DND-41 (cell line): ENCODE data around the gene CACNA1I.

Experiments used
- ATAC-seq: fragments of 200-7000 bp; cut with Tn5 transposase; 3 replicates; pipeline ENCODE4 v1.9.1; 2021; ENCODE audit warnings: low read depth; ENCODE audit not compliant: insufficient read depth
- DNase-seq: peaks from one replicate; pipeline ENCODE4 v3.0.0-alpha.2; 2020
- H2AFZ ChIP-seq: 2 replicates; pipeline ENCODE4 v1.6.0; 2012; ENCODE audit warnings: low read depth, low read length
- H3K27ac ChIP-seq: 2 replicates; pipeline ENCODE4 v1.5.1; 2012; ENCODE audit warnings: low read length, inconsistent platforms
- H3K27me3 ChIP-seq: fragments of 200-600 bp; sonication (generic); 2 replicates; pipeline ENCODE4 v1.6.0; 2012; ENCODE audit warnings: low read length, mild to moderate bottlenecking, inconsistent platforms; ENCODE audit not compliant: insufficient read depth, poor library complexity
- H3K36me3 ChIP-seq: 2 replicates; pipeline ENCODE4 v1.5.1; 2012; ENCODE audit warnings: low read length, inconsistent platforms; ENCODE audit not compliant: insufficient read depth
- H3K4me1 ChIP-seq: 2 replicates; pipeline ENCODE4 v1.5.1; 2012; ENCODE audit warnings: mild to moderate bottlenecking, low read length; ENCODE audit not compliant: insufficient read depth
- H3K4me2 ChIP-seq: 2 replicates; pipeline ENCODE4 v1.6.0; 2012; ENCODE audit warnings: mild to moderate bottlenecking, moderate library complexity, low read length, inconsistent platforms; ENCODE audit not compliant: insufficient read depth
- H3K4me3 ChIP-seq, 2 experiments: fragments of 200-600 bp in 1 of 2; shearing (Covaris generic) in 1 of 2; 2 replicates each; pipeline ENCODE4 v1.5.1; 2012 to 2016; ENCODE audit warnings: inconsistent platforms in 2 of 2, low read length in 2 of 2, mild to moderate bottlenecking in 2 of 2, low read depth in 1 of 2, moderate library complexity in 1 of 2
- H3K79me2 ChIP-seq: 2 replicates; pipeline ENCODE4 v1.6.0; 2012; ENCODE audit warnings: low read length, inconsistent platforms; ENCODE audit not compliant: insufficient read depth
- H3K9ac ChIP-seq: 2 replicates; pipeline ENCODE4 v1.6.0; 2012; ENCODE audit warnings: low read depth, mild to moderate bottlenecking, inconsistent platforms, low read length, moderate library complexity
- H3K9me3 ChIP-seq: 2 replicates; pipeline ENCODE4 v1.5.1; 2012; ENCODE audit warnings: low read length, moderate library complexity, mild to moderate bottlenecking, inconsistent platforms; ENCODE audit not compliant: insufficient read depth, severe bottlenecking
- H4K20me1 ChIP-seq: 2 replicates; pipeline ENCODE4 v1.6.0; 2012; ENCODE audit warnings: low read length; ENCODE audit not compliant: insufficient read depth
- EZH2 ChIP-seq: IDR thresholded peaks from 3 replicates; pipeline ENCODE4 v1.6.1; 2012; ENCODE audit warnings: borderline replicate concordance, low read depth, mild to moderate bottlenecking, moderate library complexity, low read length, inconsistent platforms; ENCODE audit not compliant: severe bottlenecking
- TF ChIP-seq, protein P1 (sequence below): IDR thresholded peaks from 2 replicates; pipeline ENCODE4 v1.5.1; 2012; ENCODE audit warnings: borderline replicate concordance, low read length, moderate library complexity, mild to moderate bottlenecking; ENCODE audit not compliant: poor library complexity, severe bottlenecking; ENCODE audit errors: extremely low read depth

Gene CACNA1I

DNA sequence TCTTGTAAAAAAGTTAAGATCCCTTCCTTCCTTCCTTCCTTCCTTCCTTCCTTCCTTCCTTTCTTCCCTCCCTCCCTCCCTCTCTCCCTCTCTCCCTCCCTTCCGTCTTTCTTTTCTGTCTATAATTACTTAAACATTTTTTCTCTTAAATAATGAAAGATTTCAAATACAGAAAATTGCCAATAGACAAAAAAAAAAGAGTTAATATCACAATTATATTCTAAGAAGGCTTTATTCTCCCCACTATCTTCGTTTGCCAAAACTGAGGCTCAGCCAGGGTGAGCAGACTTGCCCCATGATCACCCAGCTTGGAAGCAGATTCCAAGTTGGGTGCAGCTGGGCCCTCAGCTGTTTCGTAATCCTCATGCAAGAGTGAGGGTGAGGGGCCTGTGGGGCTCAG lies 327 bp upstream of the CACNA1I start:
- Histone ChIP-seq H3K9me3 (no peaks in the 10 kb centered on the region), H3K4me1 (peaks cover 22% of the 10 kb centered on the region), H3K4me3 (no peak overlapping the region), H3K36me3 (no peaks in the 10 kb centered on the region), H3K4me2 (no peak overlapping the region), H3K27ac (no peak overlapping the region), H4K20me1 (no peaks in the 10 kb centered on the region), H2AFZ (no peak overlapping the region), H3K27me3 (no peaks in the 10 kb centered on the region), H3K9ac (no peak overlapping the region), H3K79me2 (no peaks in the 10 kb centered on the region)
- no peak for ATAC-seq
- DNase-seq, result no peak
- TF ChIP-seq EZH2, result no peak
- TF ChIP-seq, protein P1, sequence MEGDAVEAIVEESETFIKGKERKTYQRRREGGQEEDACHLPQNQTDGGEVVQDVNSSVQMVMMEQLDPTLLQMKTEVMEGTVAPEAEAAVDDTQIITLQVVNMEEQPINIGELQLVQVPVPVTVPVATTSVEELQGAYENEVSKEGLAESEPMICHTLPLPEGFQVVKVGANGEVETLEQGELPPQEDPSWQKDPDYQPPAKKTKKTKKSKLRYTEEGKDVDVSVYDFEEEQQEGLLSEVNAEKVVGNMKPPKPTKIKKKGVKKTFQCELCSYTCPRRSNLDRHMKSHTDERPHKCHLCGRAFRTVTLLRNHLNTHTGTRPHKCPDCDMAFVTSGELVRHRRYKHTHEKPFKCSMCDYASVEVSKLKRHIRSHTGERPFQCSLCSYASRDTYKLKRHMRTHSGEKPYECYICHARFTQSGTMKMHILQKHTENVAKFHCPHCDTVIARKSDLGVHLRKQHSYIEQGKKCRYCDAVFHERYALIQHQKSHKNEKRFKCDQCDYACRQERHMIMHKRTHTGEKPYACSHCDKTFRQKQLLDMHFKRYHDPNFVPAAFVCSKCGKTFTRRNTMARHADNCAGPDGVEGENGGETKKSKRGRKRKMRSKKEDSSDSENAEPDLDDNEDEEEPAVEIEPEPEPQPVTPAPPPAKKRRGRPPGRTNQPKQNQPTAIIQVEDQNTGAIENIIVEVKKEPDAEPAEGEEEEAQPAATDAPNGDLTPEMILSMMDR, result no peak

DNA sequence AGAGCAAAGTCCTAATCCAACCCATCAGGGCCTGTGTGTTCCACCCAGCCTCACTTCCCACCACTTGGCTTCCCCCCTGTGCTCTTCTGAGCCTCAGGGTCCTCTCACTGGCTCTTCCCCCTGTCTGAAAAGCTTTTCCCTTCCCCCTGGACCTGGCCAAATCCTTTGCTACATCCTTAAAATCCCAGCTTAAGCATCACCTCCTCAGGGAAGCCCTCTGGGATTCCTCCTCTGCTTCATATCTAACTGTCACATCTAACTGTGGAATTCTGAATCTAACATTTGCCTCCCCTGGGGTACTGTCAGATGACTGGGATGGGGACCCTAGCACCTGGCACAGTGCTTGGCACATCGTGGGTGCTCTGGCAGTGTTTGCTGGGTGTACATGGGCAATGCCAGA lies 985 bp downstream of the CACNA1I start:
- no peak for DNase-seq
- no peaks in the 10 kb centered on the region for H3K27me3 ChIP-seq
- H3K9ac ChIP-seq, result no peak overlapping the region
- H3K4me3 ChIP-seq, result no peak overlapping the region
- ATAC-seq, result no peak
- no peak overlapping the region for H2AFZ ChIP-seq
- TF ChIP-seq, protein P1, result no peak
- no peak for TF ChIP-seq EZH2
- no peaks in the 10 kb centered on the region for H3K9me3 ChIP-seq
- no peak overlapping the region for H3K4me2 ChIP-seq
- H3K79me2 ChIP-seq, result no peaks in the 10 kb centered on the region
- no peaks in the 10 kb centered on the region for H3K36me3 ChIP-seq
- H3K27ac ChIP-seq, result no peak overlapping the region
- no peaks in the 10 kb centered on the region for H4K20me1 ChIP-seq
- H3K4me1 ChIP-seq, result peaks cover 21% of the 10 kb centered on the region

DNA sequence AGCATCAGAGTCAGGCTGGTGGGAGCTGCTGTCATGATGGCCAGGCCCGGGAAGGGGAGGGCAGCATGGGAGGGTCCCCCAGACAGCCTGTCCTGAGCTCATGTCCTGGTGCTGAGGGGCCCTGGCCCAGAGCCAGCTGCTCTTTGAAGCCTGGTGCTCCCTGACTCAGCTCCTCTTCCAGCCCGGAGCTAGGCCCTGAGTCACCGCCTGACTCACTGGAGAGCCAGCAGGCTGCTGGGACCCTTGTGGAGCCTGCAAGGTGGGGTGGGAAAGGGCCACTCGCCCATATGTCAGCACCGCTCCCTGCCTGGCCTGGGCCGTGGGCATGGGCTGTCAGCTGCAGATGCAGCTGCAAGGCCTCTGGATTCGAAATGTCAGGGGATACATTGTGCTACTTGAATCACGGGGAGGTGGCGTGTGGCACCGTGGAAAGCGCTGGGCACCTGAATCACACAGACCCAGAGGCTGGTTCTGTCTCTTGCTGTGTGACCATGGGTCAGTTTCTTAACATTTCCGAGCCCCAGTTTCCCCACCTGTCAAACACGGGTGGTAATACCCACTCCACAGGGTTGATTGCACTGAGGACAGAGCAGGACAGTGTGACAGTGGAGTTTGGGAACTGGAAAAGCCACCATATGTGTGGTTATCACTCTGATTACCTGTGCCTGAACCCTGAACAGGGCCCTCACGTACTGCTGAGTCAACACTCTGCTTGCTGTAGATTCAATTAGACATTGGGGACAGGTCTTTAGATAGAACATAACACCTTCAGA lies 4.4 kb downstream of the CACNA1I start:
- ATAC-seq, result no peak
- no peaks in the 10 kb centered on the region for H3K27me3 ChIP-seq
- no peak overlapping the region for H3K4me2 ChIP-seq
- no peak overlapping the region for H2AFZ ChIP-seq
- H3K9ac ChIP-seq, result no peak overlapping the region
- no peaks in the 10 kb centered on the region for H3K79me2 ChIP-seq
- TF ChIP-seq EZH2, result no peak
- TF ChIP-seq, protein P1, result no peak
- no peak for DNase-seq
- no peak overlapping the region for H3K27ac ChIP-seq
- H3K4me3 ChIP-seq, result no peak overlapping the region
- no peaks in the 10 kb centered on the region for H3K36me3 ChIP-seq
- no peaks in the 10 kb centered on the region for H3K9me3 ChIP-seq
- no peaks in the 10 kb centered on the region for H3K4me1 ChIP-seq
- H4K20me1 ChIP-seq, result peaks cover 6% of the 10 kb centered on the region; the same call in 1 of the 2 replicates

DNA sequence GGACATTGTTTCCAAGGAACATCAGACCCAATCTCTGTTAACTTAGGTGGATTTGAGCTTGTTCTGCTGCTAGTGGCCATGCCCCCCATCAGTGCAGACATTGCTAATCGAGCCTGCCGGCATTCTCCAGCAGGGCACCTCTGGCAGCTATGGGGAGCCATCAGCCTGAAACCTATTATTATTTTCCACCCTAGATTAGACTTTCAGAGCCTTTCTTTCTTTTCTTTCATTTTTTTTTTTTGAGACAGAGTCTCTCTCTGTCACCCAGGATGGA lies 4.9 kb downstream of the CACNA1I start:
- no peaks in the 10 kb centered on the region for H3K36me3 ChIP-seq
- no peak overlapping the region for H2AFZ ChIP-seq
- ATAC-seq (no peak), DNase-seq (no peak)
- H3K27ac ChIP-seq, result no peak overlapping the region
- no peak overlapping the region for H3K9ac ChIP-seq
- no peaks in the 10 kb centered on the region for H3K4me1 ChIP-seq
- no peak for TF ChIP-seq EZH2
- TF ChIP-seq, protein P1, result no peak
- H3K27me3 ChIP-seq, result no peaks in the 10 kb centered on the region
- H3K9me3 ChIP-seq, result no peaks in the 10 kb centered on the region
- H4K20me1 ChIP-seq, result peaks cover 6% of the 10 kb centered on the region; the same call in 1 of the 2 replicates
- no peaks in the 10 kb centered on the region for H3K79me2 ChIP-seq
- no peak overlapping the region for H3K4me2 ChIP-seq
- no peak overlapping the region for H3K4me3 ChIP-seq
